ENCODE results near the gene SATB2.

DNA sequence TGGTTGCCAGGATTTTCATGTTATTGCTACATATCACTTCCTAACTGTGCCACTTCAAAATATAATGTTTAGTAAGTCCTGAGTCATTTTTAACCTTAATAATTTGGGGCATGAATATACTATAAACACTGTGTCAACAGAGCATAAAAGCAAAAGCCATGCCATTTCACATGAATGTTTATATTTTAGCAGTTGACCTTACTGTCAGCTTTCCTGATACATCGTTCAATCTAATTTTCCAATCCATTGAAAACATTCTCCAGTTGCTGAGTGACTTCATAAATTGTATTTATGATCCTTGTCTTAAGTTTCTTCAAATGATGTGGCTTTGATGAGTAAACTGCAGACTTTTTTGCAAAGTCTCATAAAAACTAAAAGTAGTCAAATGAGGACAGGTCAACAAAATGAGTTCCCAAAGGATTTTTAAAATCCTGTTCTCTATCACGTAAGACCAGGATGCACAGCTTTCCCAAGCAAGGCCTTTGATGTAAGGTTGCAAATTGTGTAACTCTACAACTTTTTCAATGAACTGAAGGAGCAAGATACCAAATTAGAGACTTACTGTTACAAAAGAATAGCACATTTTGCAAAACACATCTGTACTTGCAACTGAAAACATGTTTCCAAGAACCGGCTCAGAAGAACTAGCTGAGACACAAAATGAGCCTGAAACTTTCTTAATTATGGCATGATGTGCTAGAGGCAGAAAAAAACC lies 117.7 kb downstream of the SATB2 start:
- TF ChIP-seq, protein P1, sequence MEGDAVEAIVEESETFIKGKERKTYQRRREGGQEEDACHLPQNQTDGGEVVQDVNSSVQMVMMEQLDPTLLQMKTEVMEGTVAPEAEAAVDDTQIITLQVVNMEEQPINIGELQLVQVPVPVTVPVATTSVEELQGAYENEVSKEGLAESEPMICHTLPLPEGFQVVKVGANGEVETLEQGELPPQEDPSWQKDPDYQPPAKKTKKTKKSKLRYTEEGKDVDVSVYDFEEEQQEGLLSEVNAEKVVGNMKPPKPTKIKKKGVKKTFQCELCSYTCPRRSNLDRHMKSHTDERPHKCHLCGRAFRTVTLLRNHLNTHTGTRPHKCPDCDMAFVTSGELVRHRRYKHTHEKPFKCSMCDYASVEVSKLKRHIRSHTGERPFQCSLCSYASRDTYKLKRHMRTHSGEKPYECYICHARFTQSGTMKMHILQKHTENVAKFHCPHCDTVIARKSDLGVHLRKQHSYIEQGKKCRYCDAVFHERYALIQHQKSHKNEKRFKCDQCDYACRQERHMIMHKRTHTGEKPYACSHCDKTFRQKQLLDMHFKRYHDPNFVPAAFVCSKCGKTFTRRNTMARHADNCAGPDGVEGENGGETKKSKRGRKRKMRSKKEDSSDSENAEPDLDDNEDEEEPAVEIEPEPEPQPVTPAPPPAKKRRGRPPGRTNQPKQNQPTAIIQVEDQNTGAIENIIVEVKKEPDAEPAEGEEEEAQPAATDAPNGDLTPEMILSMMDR (conservative IDR thresholded peaks at IDR 0.05; ENCODE audit: low read depth, low read length), result no peak
- no peak for TF ChIP-seq EZH2 (IDR thresholded peaks at IDR 0.05; ENCODE audit: low read length, unreplicated experiment)
